Ascending aorta (tissue), 2 donors: Measurements from ENCODE around the gene JAG2. TPM values are rescaled to one million over a fixed set of nuclear protein-coding genes. Genes with fewer than 3 reads are reported as not detected.

Experiments
- DNase-seq, 2 donors: peaks; one replicate each; pipeline ENCODE4 v3.0.0-alpha.2; 2019; ENCODE audit warnings: low spot score in 2 of 2
- H3K27ac ChIP-seq, 2 donors: fragments of 200-600 bp; sonication (generic); one replicate each; pipeline ENCODE4 v1.5.1; 2016 to 2017; ENCODE audit warnings: mild to moderate bottlenecking in 1 of 2
- H3K27me3 ChIP-seq: fragments of 200-600 bp; sonication (generic); one replicate; pipeline ENCODE4 v1.5.1; 2017
- H3K36me3 ChIP-seq, 2 donors: fragments of 200-600 bp; sonication (generic); one replicate each; pipeline ENCODE4 v1.5.1; 2016
- H3K4me1 ChIP-seq, 2 donors: fragments of 200-600 bp; sonication (generic); one replicate each; pipeline ENCODE4 v1.5.1; 2016 to 2017; ENCODE audit warnings: mild to moderate bottlenecking in 1 of 2
- H3K4me3 ChIP-seq, 2 donors: fragments of 200-600 bp; sonication (generic); one replicate each; pipeline ENCODE4 v1.5.1; 2016 to 2017; ENCODE audit warnings: mild to moderate bottlenecking in 1 of 2
- H3K9me3 ChIP-seq, 2 donors: fragments of 200-600 bp; sonication (generic); one replicate each; pipeline ENCODE4 v1.5.1; 2016
- CTCF ChIP-seq, 3 experiments: fragments of 200-600 bp in 2 of 3; fragments of 450-650 bp in 1 of 3; sonication (generic) in 2 of 3; IDR thresholded peaks; one replicate each; pipeline ENCODE4 v1.5.1; 2016 to 2019; ENCODE audit warnings: antibody characterized with exemption in 3 of 3, mild to moderate bottlenecking in 1 of 3, moderate library complexity in 1 of 3
- intact Hi-C: fragments of 100-400 bp; cut with DNase I; formaldehyde crosslinking; loops from one replicate; pipeline ENCODE4 v1.15.1; 2023
- total RNA-seq: library from RNA; depleted of rRNA; stranded (reverse); fragments of >200 nt; gene quantifications from one replicate; pipeline ENCODE4 v1.1.0, GENCODE V29; 2016

Gene JAG2
- total RNA-seq, 1 donor from 2014 or later: 35.5 TPM

DNA sequence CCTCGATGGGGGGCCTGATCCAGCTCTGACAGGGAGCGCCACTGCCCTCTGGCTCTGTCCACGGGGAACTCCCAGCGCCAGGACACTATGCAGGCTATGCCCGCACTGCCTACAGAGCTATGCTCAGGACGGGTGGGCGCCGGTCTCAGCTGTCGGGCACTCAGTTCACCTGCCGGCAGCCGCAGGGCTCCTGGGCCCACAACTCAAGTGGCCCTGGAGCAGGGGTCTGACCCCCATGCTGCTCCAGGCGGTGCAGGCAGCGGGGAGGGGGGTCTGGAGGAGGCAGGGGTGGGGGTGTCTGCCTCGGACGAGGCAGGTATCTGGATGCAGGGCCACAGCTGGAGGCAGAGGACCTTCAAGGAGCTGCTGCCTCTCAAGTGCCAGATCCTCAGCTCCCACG is 41.1 kb upstream of the JAG2 start:
- no peaks in the 10 kb centered on the region for H3K27me3 ChIP-seq
- no peak for TF ChIP-seq CTCF (IDR thresholded peaks at IDR 0.05)
- DNase-seq: no peak
- H3K4me3 ChIP-seq: no peak overlapping the region
- peaks cover 22 to 57% of the 10 kb centered on the region in 2 donors for H3K36me3 ChIP-seq
- intact Hi-C loops: no loop called here
- H3K4me1 ChIP-seq: peaks cover 4 to 15% of the 10 kb centered on the region in 2 donors
- H3K27ac ChIP-seq: no peak overlapping the region
- H3K9me3 ChIP-seq: no peaks in the 10 kb centered on the region

GRCh38 chr14:105209091-105209490 is 40.5 kb upstream of the JAG2 start:
- peaks cover 4 to 20% of the 10 kb centered on the region in 2 donors for H3K4me1 ChIP-seq
- no peak overlapping the region for H3K4me3 ChIP-seq
- intact Hi-C loops: no loop called here
- no peaks in the 10 kb centered on the region for H3K27me3 ChIP-seq
- no peak for TF ChIP-seq CTCF (IDR thresholded peaks at IDR 0.05)
- DNase-seq: no peak
- no peak overlapping the region for H3K27ac ChIP-seq
- no peaks in the 10 kb centered on the region for H3K9me3 ChIP-seq
- H3K36me3 ChIP-seq: peaks cover 22 to 52% of the 10 kb centered on the region in 2 donors

DNA sequence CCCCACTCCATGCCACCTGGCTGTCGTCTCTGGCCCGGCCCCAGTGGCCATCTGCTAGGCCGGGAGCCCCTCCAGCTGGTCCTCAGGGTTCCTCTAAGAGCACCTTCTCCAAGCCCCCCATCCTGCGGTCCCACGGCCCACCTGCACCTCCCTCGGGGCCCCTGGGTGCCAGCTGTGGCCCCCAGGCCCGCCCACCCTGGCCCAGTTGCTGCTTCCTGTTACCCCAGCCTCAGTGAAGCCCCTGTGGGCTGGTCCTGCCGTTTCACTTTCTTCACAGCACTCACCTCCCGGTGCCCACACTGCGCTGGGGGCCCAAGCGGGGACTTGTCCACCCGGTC is 40.1 kb upstream of the JAG2 start:
- no peak overlapping the region for H3K4me3 ChIP-seq
- no peaks in the 10 kb centered on the region for H3K9me3 ChIP-seq
- DNase-seq: no peak
- no peak overlapping the region for H3K27ac ChIP-seq
- no peaks in the 10 kb centered on the region for H3K27me3 ChIP-seq
- H3K36me3 ChIP-seq: peaks cover 22 to 48% of the 10 kb centered on the region in 2 donors
- intact Hi-C loops: no loop called here
- no peak for TF ChIP-seq CTCF (IDR thresholded peaks at IDR 0.05)
- peaks cover 4 to 22% of the 10 kb centered on the region in 2 donors for H3K4me1 ChIP-seq

- peaks cover 4 to 22% of the 10 kb centered on the region in 2 donors for H3K4me1 ChIP-seq
- H3K4me3 ChIP-seq: no peak overlapping the region
- no peak overlapping the region for H3K27ac ChIP-seq
Measured at GRCh38 chr14:105207996-105208737, 39.6 kb upstream of the JAG2 start.

GRCh38 chr14:105207460-105207901 is 38.9 kb upstream of the JAG2 start:
- no peak overlapping the region for H3K4me3 ChIP-seq
- no peak overlapping the region for H3K27ac ChIP-seq
- TF ChIP-seq CTCF (IDR thresholded peaks at IDR 0.05): no peak
- no peak for DNase-seq
- intact Hi-C loops: no loop called here
- H3K36me3 ChIP-seq: peaks cover 22 to 36% of the 10 kb centered on the region in 2 donors
- H3K4me1 ChIP-seq: peaks cover 4 to 22% of the 10 kb centered on the region in 2 donors
- H3K9me3 ChIP-seq: no peaks in the 10 kb centered on the region
- no peaks in the 10 kb centered on the region for H3K27me3 ChIP-seq

More at GRCh38 chr14:105207996-105208737, 39.6 kb upstream of the JAG2 start:
- no peak for TF ChIP-seq CTCF (IDR thresholded peaks at IDR 0.05)
- Histone ChIP-seq H3K36me3 (peaks cover 22 to 42% of the 10 kb centered on the region in 2 donors), H3K9me3 (no peaks in the 10 kb centered on the region), H3K27me3 (no peaks in the 10 kb centered on the region)
- DNase-seq: no peak
- intact Hi-C loops: no loop called here
